Fibroblast of lung (primary cell): ENCODE measurements around the gene TMEM92.

ENCODE experiments used
- CTCF ChIP-seq, 2 donors: IDR thresholded peaks in 1 of 2; conservative IDR thresholded peaks in 1 of 2; 1 replicate in 1 of 2; 2 replicates in 1 of 2; pipeline ENCODE4 v1.5.1; 2011 to 2012; ENCODE audit warnings: low read length in 2 of 2, control low read depth in 1 of 2, inconsistent platforms in 1 of 2, low read depth in 1 of 2, mild to moderate bottlenecking in 1 of 2
- EZH2 ChIP-seq: IDR thresholded peaks from 2 replicates; pipeline ENCODE4 v1.5.1; 2012; ENCODE audit warnings: low read length, control low read depth, mild to moderate bottlenecking; ENCODE audit errors: missing control alignments

- TF ChIP-seq CTCF (conservative IDR thresholded peaks at IDR 0.05 in 1 of 2, IDR thresholded peaks at IDR 0.05 in 1 of 2; ENCODE audit: low read depth in 1 of 2, low read length in 2 of 2) (no peak), EZH2 (no peak)
Observed at GRCh38 chr17:50225701-50226240, 48.5 kb upstream of the TMEM92 start.
